ENCODE measurements around the gene PDSS2. TPM values are rescaled to one million over a fixed set of nuclear protein-coding genes. Genes with fewer than 3 reads are reported as not detected.

Gene PDSS2
- total and polyA plus RNA-seq, 9 of the 15 experiments (the other 6 are each of a cell fraction or from before 2014, with no cell fraction given), result 5.8 to 21.1 (median 12.0) TPM

GRCh38 chr6:107244082-107244741, 215.2 kb downstream of the PDSS2 start:
- ChIA-PET POLR2A (no interaction called here), CTCF (ENCODE audit: low intra/inter-chr PET ratio) (no interaction called here)
- Histone ChIP-seq H3K9ac (ENCODE audit: insufficient read depth in 1 of 2, low read depth in 2 of 2, low read length in 2 of 2) (no peak overlapping the region), H3K4me3 (no peak overlapping the region), H3K27me3 (ENCODE audit: control insufficient read depth in 2 of 2, insufficient read depth in 2 of 2, low read length in 2 of 2) (no peaks in the 10 kb centered on the region), H3K36me3 (ENCODE audit: control insufficient read depth, insufficient read depth, low read length) (no peaks in the 10 kb centered on the region), H3K9me3 (replicated peaks; ENCODE audit: control insufficient read depth, insufficient read depth, low read depth, low read length) (no peaks in the 10 kb centered on the region), H3K79me2 (ENCODE audit: control insufficient read depth, insufficient read depth, low read length) (no peaks in the 10 kb centered on the region), H3K4me2 (ENCODE audit: insufficient read depth, low read length) (no peak overlapping the region), H3K27ac (ENCODE audit: extremely low read depth, low read depth, low read length) (no peak overlapping the region), H3K9me1 (ENCODE audit: control insufficient read depth, insufficient read depth, low read length) (no peaks in the 10 kb centered on the region), H3K4me1 (replicated peaks in 1 of 2; ENCODE audit: control insufficient read depth in 2 of 2, insufficient read depth in 2 of 2, low read length in 2 of 2) (no peaks in the 10 kb centered on the region), H4K20me1 (replicated peaks; ENCODE audit: control insufficient read depth, insufficient read depth, low read length) (no peaks in the 10 kb centered on the region), H2AFZ (ENCODE audit: low read depth, low read length) (no peak overlapping the region)
- WGBS (ENCODE audit: insufficient coverage, low coverage, missing lambda C conversion rate), result 65% methylated on average over 4 of the region's 4 CpGs
- intact Hi-C loops (cut with micrococcal nuclease), result no loop called here
- TF ChIP-seq ESRRA (IDR thresholded peaks at IDR 0.05; ENCODE audit: borderline replicate concordance, low read depth) (peak; percentile 82), RBM25 (IDR thresholded peaks at IDR 0.05; ENCODE audit: low read depth, low read length, severe bottlenecking) (peak; percentile 61), BCOR (IDR thresholded peaks at IDR 0.05) (0 out of 2 replicates have a peak, but pooled peaks have one; percentile 14)
- TF ChIP-seq, protein P1, sequence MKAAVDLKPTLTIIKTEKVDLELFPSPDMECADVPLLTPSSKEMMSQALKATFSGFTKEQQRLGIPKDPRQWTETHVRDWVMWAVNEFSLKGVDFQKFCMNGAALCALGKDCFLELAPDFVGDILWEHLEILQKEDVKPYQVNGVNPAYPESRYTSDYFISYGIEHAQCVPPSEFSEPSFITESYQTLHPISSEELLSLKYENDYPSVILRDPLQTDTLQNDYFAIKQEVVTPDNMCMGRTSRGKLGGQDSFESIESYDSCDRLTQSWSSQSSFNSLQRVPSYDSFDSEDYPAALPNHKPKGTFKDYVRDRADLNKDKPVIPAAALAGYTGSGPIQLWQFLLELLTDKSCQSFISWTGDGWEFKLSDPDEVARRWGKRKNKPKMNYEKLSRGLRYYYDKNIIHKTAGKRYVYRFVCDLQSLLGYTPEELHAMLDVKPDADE (conservative IDR thresholded peaks at IDR 0.05; ENCODE audit: control insufficient read depth, low read depth, low read length), result no peak
- FAIRE-seq, result no peak
- no peak for DNase-seq (ENCODE audit: extremely low read depth in 1 of 4, low spot score in 3 of 4)
- no peak for ATAC-seq
- no TSS peak for BruUV-seq (replicated peaks)
- in situ Hi-C loops (cut with MboI), result no loop called here

DNA sequence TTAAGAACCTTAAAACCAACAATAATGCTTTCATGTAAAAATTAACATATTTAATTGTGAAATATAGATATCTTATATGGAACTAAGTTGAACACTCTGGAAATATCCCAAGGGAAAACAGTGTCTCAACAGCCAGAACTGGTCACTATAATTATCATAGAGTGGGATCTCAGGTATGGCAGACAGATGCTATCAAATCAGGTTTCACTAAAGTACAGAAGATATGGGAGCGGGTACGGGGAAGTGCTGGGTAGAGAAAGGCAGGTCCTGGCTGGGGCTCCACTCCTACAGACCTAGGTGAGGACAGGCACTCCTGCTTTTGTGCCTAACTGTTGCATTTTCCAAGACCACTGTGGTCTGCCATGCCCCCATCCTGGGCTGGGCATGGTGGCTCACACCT, 215.9 kb downstream of the PDSS2 start:
- Histone ChIP-seq H3K79me2 (ENCODE audit: control insufficient read depth, insufficient read depth, low read length) (no peaks in the 10 kb centered on the region), H2AFZ (ENCODE audit: low read depth, low read length) (no peak overlapping the region), H3K9me1 (ENCODE audit: control insufficient read depth, insufficient read depth, low read length) (no peaks in the 10 kb centered on the region), H3K4me1 (replicated peaks in 1 of 2; ENCODE audit: control insufficient read depth in 2 of 2, insufficient read depth in 2 of 2, low read length in 2 of 2) (no peaks in the 10 kb centered on the region), H3K27ac (ENCODE audit: extremely low read depth, low read depth, low read length) (no peak overlapping the region), H3K9me3 (replicated peaks; ENCODE audit: control insufficient read depth, insufficient read depth, low read depth, low read length) (no peaks in the 10 kb centered on the region), H3K4me2 (ENCODE audit: insufficient read depth, low read length) (no peak overlapping the region), H3K9ac (ENCODE audit: insufficient read depth in 1 of 2, low read depth in 2 of 2, low read length in 2 of 2) (no peak overlapping the region), H3K4me3 (no peak overlapping the region), H4K20me1 (replicated peaks; ENCODE audit: control insufficient read depth, insufficient read depth, low read length) (no peaks in the 10 kb centered on the region), H3K36me3 (ENCODE audit: control insufficient read depth, insufficient read depth, low read length) (no peaks in the 10 kb centered on the region), H3K27me3 (ENCODE audit: control insufficient read depth in 2 of 2, insufficient read depth in 2 of 2, low read length in 2 of 2) (no peaks in the 10 kb centered on the region)
- 81% methylated on average over 2 of the region's 2 CpGs for WGBS (ENCODE audit: insufficient coverage, low coverage, missing lambda C conversion rate)
- TF ChIP-seq ZNF165 (CRISPR knock-in tag; IDR thresholded peaks at IDR 0.05; ENCODE audit: borderline replicate concordance) (no peak), TCF7L2 (IDR thresholded peaks at IDR 0.05; ENCODE audit: low read depth, low read length) (no peak), ZNF57 (CRISPR knock-in tag; IDR thresholded peaks at IDR 0.05) (no peak), GATAD2A (IDR thresholded peaks at IDR 0.05) (no peak), CBX8 (IDR thresholded peaks at IDR 0.05; ENCODE audit: borderline replicate concordance, extremely low read depth, low read depth, low read length, poor library complexity, severe bottlenecking) (no peak), NFE2L1 (tag; IDR thresholded peaks at IDR 0.05; ENCODE audit: borderline replicate concordance, low read depth) (no peak)
- FAIRE-seq (no peak), DNase-seq (ENCODE audit: extremely low read depth in 1 of 4, low spot score in 3 of 4) (no peak), ATAC-seq (no peak)
- in situ Hi-C loops (cut with MboI), result no loop called here
- ChIA-PET POLR2A (no interaction called here), CTCF (ENCODE audit: low intra/inter-chr PET ratio) (no interaction called here)
- intact Hi-C loops (cut with micrococcal nuclease), result no loop called here
- BruUV-seq (replicated peaks), result no TSS peak
